ENCODE data around the gene DDX60.
"Not testable (repeated sequence)": the region's sequence is repeated elsewhere in the genome, so short reads cannot be mapped to it uniquely, and the experiment has no call there.

DDX60 gene, protein sequence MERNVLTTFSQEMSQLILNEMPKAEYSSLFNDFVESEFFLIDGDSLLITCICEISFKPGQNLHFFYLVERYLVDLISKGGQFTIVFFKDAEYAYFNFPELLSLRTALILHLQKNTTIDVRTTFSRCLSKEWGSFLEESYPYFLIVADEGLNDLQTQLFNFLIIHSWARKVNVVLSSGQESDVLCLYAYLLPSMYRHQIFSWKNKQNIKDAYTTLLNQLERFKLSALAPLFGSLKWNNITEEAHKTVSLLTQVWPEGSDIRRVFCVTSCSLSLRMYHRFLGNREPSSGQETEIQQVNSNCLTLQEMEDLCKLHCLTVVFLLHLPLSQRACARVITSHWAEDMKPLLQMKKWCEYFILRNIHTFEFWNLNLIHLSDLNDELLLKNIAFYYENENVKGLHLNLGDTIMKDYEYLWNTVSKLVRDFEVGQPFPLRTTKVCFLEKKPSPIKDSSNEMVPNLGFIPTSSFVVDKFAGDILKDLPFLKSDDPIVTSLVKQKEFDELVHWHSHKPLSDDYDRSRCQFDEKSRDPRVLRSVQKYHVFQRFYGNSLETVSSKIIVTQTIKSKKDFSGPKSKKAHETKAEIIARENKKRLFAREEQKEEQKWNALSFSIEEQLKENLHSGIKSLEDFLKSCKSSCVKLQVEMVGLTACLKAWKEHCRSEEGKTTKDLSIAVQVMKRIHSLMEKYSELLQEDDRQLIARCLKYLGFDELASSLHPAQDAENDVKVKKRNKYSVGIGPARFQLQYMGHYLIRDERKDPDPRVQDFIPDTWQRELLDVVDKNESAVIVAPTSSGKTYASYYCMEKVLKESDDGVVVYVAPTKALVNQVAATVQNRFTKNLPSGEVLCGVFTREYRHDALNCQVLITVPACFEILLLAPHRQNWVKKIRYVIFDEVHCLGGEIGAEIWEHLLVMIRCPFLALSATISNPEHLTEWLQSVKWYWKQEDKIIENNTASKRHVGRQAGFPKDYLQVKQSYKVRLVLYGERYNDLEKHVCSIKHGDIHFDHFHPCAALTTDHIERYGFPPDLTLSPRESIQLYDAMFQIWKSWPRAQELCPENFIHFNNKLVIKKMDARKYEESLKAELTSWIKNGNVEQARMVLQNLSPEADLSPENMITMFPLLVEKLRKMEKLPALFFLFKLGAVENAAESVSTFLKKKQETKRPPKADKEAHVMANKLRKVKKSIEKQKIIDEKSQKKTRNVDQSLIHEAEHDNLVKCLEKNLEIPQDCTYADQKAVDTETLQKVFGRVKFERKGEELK (N-terminal part only)
- long read RNA-seq, donor 1, full-length matches to known transcripts = 1 of 1 reads
- long read RNA-seq, donor 1, partial matches to known transcripts = 0 of 1 reads
- long read RNA-seq, donor 1, other reads (novel, unspliced or antisense) = 0 of 1 reads
- long read RNA-seq, donor 2 = 0 reads
- long read RNA-seq, donor 3 = 0 reads
- long read RNA-seq, donor 4, full-length matches to known transcripts = 1 of 1 reads
- long read RNA-seq, donor 4, partial matches to known transcripts = 0 of 1 reads
- long read RNA-seq, donor 4, other reads (novel, unspliced or antisense) = 0 of 1 reads
- long read RNA-seq, donor 5 = 0 reads
- long read RNA-seq, donor 6 = 0 reads
- long read RNA-seq, donor 7 = 0 reads
- long read RNA-seq, donor 8 = 0 reads

DNA sequence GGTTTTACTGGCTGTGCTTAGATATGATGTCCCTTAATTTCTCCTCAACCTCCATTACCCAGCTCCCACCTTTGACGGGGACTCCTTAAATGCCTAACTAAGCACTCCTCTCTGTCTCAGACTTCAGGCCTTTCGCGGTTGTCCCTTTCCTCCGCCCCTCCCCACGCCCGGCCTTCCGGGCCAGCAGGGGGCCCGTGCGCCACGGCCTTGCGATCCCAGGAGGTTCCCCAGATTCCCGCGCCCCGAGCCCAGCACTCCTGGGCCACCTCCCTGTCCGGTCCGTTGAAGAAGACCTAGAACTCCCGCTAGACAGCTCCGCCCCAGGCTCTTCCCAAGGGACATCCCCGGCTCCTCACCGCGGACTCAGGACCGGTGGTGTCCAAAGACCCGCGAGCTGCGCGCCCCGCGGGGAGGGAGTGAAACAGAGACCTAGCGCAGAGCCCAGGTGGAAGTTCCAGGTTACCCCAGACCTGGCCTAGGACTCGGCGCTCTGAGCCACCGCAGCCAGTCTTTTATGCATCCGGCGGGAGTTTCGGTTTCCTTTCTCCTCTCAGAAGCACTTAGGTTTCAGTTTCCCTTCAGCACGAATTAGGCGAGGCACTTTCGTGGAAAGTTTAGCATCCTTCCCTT is at the start of gene DDX60:
Gene DDX60 (minus strand): TSS at position 487 of the 630 bp plus-strand sequence. CDS start 7,493 bp downstream, outside the sequence.
- peak; percentile 90 for DNase-seq

DNA sequence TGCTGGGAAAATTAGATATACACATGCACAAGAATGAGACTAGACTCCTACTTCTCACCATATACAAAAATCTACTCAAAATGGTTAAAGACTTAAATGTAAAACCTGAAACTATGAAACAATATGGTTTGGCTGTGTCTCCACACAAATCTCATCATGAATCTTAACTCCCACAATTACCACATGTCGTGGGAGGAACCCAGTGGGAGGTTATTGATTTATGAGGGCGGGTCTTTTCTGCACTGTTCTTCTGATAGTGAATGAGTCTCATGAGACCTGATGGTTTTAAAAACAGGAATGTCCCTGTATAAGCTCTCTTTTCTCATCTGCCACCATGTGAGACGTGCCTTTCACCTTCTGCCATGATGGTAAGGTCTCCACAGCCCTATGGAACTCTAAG is 48.5 kb upstream of the DDX60 start:
- DNase-seq = no peak

DNA sequence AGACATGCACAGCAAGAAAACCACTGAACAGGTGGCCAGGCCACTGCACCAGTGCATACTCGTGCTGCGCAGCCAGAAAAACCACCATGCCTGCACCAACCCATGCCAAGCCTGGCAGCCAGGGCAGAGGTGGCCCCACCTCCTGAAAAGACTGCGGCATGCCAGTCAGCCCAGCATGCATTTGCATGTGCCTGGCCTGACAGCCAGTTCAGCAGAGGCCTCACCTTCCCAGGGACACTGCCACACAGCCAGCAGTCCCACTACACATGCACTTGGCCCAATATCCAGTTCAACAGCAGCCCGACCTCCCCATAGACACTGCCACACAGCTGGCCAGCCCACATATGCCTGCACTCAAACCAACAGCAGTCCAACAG is 43.5 kb upstream of the DDX60 start:
- no peak for DNase-seq

DNA sequence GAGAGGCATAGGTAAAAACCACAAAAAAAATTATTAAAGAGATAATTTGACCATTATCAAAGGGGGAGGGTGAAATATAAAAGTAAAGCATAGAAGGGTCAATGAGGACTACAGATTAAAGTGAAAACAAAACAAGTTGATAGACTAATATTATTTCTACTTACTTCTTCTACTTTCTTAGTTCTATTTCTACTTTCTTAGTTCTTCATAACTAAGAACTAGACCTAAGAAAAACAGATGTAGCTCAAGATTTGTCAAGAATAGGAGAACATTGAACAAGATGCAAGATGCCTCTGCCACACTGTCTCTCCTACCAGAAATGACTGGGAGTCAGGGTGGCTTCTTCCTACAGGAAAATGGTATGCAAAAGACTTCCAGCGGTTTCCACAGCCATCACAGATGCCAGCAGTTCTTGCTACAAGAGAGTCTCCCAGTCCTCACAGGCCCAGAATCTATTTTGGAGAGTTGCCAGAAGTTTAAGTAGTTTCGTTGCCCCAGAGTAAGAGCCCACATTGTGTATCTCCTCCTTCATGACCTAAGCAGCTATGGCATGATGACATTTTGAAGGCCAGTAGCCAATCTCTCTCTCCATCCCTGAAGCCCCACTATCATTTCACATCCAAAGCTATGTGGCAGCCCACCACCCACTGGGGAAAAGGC is 42.9 kb upstream of the DDX60 start:
- DNase-seq = no peak

DNA sequence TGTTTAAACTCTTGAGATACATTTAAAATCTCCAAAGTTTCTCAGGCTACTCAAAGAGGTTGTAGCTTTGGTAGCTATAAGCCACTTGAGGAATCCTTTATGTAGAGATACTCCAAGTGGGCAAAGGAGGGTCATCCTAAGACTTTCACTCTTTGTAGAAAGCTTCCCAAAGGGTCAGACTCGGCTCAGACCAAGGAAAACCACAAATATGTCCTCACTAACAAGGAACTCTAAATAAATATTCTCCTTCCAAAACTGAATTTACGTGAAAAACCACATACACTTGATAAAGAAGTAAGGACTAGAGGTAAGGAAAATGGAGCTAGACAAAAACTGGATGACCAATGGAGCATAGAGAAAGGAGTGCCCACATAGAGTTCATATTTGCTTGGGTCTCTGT is 41.7 kb upstream of the DDX60 start:
- DNase-seq = no peak

DNA sequence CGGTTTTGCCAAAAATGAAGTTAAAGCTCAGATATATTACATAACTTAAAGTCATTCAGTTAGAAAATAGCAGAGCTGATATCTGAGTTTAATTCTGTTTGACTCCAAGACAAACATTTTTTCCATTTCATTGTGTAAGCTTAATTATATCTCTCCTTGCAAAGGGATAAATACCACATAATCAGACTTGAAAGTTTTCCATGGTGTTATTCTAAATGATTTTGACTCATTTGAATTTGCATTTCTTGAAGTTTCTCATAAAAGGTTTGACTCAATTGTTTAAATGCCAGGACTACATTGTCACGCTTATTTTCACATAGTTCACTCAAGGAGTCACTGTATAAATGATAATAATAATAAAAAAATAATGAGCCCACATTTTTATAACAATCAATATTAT is 39.4 kb upstream of the DDX60 start:
- DNase-seq = no peak

DNA sequence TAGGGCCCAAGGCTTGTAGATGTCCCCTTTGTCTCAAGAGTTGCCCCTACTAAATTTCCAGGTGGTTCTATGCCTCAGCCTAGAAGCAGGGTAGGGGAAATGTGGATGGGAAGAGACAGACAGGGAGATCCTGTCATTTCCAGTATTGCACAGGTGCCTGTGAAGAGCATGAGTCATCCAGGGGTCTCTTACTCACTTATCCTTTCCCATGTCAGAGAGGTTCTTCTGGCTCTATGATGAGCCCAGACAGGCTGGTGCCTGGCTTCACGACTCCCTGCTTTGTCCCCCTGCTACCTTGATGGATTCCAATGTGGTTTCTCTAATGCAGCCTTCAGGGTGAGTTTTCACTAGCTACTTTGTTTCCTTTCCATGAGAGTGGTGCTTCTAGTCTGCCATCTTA is 35.2 kb upstream of the DDX60 start:
- DNase-seq = no peak

DNA sequence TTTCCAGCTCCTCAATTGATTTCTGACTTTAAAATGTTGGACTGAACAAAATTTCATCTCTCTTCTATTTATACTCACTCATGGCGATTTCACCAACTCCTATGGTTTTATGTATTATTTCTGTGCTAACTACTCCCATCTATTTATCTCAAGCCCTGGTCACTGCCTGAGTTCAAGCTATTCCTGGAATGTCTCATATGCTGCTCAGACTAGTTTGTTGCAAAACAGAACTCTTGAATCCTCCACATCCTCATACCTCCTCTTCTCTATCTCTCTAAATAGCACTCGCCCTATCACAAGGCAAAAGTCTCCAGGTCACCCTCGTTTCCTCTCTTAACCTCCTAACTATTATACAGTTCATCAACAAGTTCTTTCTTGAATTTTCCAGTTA is 19.0 kb upstream of the DDX60 start:
- DNase-seq = no peak

DNA sequence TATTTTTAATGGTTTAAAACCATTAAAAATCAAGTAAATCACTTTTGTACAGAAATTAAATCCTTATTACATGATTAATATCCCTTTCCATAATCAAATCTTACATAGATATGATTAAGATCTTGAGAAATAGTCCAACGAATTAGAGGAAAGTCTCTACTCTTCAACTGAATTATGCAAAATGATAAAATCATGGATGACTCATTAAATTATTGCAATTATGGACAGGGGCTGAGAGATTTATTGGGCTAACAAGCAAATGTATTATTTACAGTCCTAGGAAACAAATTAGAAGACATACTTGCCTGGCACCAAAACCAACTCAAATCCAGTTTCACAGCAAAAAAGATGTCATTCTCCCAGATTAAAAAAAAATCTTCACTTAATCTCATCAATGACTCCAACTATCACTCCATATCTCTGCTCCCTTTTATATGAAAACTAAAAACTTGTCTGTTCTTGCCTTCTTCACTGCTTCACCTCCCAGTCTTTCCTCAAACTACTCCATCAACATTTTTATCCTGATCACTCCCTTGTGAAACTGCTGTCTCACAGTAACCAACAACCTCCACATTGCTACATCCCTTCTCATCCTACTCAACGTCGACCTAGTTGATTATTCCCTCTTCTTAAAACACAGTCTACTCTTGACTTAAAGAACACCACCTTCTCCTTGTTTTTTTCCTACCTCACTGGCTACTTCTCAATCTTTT is 18.4 kb upstream of the DDX60 start:
- no peak for DNase-seq

DNA sequence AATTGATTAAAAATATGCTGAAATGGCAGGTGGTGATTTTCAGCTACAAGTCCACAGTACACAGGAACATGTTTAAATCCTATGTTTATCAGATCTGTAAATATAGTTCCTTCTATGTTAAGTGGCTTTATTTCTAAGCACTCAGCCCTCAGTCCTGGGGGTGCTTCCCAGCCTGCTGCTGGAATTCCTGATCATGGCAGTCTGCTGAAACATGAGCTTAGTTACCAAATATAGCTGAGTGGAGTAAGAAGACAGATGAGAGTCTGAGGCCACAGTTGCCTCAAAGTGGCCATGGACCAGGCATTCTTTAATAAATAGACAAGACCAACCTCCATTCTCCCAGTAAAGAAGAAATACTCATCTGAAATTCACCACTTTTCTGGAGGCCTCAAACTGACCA is 17.1 kb upstream of the DDX60 start:
- DNase-seq = no peak

DNA sequence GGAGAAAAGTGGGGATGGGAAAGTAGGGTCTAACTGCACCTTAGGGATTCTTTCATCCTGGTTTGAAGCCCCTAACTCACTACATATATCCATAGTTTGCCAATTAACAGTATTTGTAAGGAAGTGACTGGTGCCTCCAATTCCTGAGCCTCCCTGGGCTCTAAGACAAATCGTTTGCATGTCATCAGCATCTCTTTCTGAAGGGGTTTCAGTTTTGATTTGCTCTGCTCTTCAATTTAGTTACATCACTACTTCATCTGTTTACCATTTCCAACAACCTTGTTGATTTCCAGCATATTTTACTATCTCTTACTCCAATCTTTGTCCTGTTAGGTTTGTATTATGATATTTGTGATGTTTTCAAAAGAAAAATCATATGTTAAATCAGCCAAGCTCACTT is 15.5 kb upstream of the DDX60 start:
- no peak for DNase-seq

DNA sequence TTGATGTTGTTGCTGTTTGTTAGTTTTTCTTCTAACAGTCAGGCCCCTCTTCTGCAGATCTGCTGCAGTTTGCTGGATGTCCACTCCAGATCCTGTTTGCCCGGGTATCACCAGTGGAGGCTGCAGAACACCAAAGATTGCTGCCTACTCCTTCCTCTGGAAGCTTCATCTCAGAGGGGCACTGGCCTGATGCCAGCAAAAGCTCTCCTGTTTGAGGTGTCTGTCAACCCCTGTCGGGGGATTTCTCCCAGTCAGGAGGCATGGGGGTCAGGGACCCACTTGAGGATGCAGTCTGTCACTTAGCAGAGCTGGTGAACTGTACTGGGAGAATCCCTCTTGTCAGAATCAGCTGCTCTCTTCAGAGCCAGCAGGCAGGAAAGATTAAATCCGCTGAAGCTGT is 12.0 kb upstream of the DDX60 start:
- not testable (repeated sequence) for DNase-seq

DNA sequence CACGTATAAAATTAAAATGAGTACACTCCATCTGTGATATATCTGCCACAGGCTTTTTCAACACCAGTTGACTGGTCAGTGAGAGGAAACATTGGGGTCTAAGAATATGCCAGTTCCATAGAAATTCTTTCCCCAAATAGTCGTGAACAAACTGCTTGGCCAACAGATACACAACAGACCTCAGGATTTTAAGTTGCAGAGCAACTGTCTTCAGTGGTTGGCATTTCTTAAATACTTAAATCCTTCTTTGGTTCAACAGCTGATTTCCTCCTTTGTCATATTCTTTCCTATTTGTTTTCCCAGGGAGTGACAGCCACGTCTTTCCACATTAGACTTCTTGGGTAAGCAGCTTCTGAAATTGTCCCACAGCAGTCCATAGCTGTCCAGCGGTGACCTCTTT is 7.0 kb upstream of the DDX60 start:
- DNase-seq = no peak

DNA sequence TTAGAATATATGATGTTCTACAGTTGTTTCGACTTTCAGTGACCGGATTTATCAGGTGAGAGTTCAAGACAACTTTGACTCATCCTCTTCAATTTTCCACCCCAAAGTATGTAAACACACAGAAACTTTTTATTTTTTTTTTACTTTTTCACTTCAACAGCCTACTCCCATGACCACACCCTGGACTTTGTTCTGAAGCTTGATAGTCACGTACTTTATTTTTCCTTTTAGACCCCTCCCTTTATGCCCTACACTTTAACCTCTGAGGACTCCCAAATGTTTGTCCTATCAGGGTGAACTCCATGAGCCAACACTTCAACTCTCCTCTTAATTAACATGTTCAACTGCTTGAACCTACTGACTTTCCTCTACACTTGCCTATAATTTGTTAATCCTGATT is 2.5 kb upstream of the DDX60 start:
- no peak for DNase-seq

DNA sequence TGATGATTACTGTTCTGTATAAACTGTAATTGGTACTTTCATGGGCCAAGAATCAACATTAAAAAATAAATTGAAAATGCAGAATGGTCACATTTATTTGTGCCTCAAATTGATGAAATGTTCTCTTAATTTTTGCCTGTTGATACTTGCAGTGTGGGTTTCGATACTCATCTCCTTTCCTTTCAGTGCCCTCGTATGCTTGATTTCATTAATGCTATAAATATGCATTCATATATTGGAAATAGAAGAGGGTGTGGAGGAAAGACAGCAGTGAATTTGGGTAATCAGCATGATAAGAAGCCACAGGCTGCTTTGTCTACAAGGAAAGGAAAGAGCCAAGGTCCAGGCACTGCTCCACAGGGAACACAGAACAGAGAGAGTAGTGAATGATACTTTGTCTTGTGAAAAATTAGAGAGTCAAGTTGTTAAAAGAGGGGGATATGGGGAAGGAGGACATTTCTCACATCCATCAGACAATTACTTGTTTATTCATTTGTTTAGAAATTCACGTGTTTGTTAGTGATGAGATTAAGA is 1.0 kb upstream of the DDX60 start:
- no peak for DNase-seq

DNA sequence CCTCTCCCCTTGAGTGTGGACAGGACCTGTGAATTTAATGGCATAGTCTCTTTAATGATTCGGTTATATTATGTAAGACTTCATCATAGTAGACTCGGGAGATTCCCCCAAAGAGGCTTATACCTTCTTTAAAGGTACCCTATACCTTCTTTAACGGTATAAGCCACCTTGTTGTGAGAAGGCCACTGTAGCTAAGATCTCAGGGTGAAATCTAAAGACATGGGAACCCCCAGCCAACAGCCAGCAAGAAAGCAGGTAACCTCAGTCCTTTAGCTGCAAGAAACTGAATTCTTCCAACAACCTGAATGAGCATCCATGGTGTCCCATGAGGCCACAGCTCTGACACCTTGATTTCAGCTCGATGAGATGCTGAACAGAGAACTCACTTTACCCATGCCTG is 931 bp downstream of the DDX60 start:
- DNase-seq = peak; percentile 4

DNA sequence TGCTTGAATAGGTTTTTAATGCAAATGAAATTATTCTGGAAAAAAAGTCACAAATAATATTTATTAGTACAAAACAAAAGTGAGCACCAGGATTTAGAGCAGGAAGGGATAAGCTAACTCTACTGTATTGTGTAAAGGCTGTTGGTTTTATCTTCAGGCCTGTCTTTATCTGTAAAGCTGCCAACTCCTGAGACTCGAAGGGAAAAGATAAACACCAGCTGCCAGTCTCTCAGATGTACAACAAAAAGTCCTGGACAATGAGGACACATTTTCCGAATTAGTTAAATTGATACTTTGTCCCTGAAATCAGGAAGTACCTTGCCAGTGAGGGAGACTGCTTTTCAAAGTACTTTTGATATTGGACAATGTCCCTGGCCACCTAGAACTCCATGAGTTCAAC is 8.8 kb downstream of the DDX60 start:
- DNase-seq = no peak

DNA sequence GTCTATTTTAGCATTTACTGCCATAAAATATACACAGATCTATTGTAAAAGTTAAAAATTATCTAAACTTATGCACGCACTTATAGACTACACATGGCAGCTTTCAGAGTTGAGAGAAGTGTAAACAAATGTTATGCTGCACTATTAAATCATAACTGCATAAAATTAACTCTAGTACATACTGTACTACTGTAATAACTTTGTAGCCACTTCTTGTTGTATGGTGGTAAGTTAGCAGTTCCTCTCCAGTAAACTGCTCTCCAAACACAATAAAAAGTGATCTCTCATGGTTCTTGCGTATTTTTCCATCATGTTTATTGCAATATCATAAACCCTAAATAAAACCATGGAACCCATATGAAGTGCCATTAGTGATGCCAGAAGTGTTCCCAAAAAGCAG is 9.6 kb downstream of the DDX60 start:
- no peak for DNase-seq

DNA sequence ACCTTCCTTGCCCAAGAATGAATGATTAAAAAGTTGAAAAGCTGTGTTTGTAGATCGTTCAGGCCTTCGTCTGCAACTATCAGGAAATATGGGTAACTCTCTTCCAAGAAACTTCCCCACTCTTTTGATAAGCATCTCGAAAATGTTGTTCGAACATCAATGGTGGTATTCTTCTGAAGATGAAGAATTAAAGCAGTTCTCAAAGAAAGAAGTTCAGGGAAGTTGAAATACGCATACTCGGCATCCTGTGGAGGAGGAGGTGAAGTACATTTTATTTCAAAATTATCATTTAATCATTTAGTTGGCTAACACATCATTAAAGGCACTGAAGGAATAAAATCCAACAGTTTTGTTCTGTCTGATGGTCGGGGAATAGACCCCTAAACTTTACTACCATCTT is 12.1 kb downstream of the DDX60 start:
- no peak for DNase-seq
